GM18511 (cell line): Measurements from ENCODE around the gene FABP1.

ENCODE experiments used
- ATAC-seq: cut with Tn5 transposase; IDR thresholded peaks from one replicate; pipeline ENCODE4 v1.9.1; 2021; ENCODE audit warnings: mild to moderate bottlenecking, moderate library complexity; ENCODE audit not compliant: unreplicated experiment

Gene FABP1

DNA sequence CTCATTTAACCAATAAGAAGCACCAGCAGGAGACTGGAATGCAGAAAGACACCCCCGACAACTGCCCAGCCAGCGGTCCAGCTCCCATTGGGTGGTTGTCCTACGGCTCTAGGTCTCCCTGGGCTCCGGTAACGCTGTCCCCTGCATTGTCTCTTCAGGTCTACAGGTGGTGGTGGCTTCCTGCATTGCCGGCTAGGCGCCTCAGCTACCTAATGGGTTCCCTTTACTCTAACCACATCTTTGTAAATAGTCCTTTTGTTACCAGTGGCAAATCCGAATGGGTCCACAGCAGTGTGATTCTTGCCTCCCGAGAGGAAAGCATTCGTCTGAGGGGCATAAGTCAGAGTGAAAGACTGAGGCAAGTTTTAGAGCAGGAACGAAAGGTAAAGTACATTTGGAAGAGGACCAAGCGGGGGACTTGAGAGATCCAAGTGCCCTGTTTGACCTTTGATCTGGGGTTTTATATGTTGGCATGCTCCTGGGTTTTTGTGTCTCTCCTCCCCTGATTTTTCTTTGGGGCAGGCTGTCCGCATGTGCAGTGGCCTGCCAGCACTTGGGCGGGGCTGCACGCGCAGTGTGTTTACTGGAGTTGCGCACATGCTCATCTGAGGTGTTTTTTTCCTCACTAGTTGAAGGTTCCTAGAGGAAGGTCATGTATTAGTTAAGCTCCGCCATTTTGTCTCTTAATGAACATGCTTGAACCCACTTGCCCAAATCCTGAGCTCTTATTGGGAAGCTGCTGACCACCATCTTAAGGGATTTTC is 11.0 kb downstream of the FABP1 start:
- no peak for ATAC-seq

- ATAC-seq = no peak
Observed at GRCh38 chr2:88115825-88116518, 11.9 kb downstream of the FABP1 start.

DNA sequence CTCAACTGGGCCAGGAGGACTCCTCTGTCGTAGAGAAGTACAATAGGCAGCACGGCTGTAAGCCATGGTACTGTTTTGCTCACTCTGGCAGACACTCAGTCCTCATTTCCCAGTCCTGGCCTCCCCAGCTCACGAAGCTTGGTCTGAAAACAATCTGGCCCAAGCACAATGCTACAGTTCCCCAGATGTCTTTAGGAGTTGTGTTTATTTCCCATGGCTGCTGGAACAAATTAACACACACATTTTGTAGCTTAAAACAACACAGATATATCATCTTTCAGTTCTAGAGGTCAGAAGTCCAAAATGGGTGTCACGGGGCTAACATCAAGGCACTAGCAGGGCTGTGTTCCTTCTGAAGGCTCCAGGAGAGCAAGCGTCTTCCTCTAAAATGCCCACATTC is 13.0 kb downstream of the FABP1 start:
- no peak for ATAC-seq

DNA sequence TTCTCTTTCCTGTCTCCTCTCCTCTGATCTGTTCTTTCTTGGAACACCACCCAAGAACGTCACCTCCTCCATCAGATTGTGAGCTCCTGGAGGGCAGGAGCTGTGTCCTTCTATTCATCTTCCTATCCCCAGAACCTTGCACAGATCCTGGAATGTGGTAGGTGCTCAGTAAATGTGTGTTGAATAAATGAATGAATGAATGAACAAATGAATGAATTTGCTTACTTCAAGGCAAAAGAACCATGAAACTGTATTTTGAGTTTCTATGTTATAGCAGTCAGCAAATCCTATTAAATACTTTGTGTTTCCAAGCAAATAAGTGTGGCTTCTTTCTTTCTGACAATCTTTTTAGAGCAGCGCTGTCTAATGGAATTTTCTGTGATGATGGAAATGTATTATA is 14.8 kb downstream of the FABP1 start:
- ATAC-seq = no peak

GRCh38 chr2:88110830-88111229 is 17.0 kb downstream of the FABP1 start:
- ATAC-seq = no peak

- no peak for ATAC-seq
Observed at GRCh38 chr2:88108796-88109195, 19.1 kb downstream of the FABP1 start.

DNA sequence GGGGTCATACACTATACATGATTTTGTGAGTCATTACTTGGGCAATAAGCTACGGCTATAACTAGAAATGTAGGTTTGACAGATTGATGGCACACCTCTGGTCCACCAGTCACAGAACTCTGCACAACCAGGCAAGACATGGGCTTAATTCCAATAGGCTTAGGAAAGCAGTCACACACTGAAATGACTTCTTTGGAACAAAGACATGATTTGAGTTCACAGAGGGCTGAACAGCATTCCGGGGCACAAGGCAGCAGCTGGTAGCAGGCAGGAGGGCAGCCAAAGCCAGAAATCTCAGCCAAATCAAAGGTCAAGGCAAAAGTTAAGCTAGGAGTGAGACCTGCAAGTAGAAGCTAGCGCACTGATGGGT is 27.4 kb downstream of the FABP1 start:
- ATAC-seq = no peak

DNA sequence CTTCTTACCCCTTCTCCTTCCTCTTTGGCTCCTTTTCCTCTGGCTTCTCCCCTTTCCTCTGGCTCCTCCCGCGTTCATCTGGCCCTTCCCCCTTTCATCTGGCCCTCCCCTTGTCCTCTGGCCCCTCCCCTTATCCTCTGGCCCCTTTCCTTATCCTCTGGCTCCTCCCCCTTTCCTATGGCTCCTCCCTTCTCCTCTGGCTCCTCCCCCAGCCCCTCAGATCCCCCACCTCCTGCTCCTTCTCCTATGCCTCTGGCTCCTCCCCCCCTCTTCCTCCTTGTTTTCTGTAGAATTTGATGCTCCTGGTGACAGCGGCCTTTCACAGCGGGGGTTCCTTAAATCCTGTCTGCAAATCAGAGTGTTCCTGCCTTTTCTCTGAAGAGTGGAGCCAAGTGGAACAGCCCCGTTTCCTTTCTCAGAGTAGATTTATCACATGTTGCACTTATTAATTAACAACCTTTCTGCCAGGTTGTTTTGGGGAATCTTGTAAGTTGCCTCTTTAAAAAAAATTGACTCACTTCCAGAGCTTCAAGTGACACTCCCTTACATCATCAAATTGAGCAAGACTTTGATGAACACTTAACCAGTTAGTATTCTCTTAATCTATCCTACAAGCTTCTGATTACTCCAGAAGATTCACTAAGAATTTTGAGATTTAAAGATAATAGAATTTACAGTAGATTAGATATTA is 27.9 kb downstream of the FABP1 start:
- ATAC-seq = no peak

- no peak for ATAC-seq
Observed at GRCh38 chr2:88098558-88098900, 29.3 kb downstream of the FABP1 start.

GRCh38 chr2:88097891-88098557 is 29.8 kb downstream of the FABP1 start:
- no peak for ATAC-seq

- ATAC-seq = no peak
Observed at GRCh38 chr2:88097192-88097591, 30.7 kb downstream of the FABP1 start.

GRCh38 chr2:88096708-88097107 is 31.2 kb downstream of the FABP1 start:
- ATAC-seq = no peak

- no peak for ATAC-seq
Observed at GRCh38 chr2:88095022-88095421, 32.8 kb downstream of the FABP1 start.

GRCh38 chr2:88092773-88093172 is 35.1 kb downstream of the FABP1 start:
- ATAC-seq = no peak

GRCh38 chr2:88091943-88092342 is 35.9 kb downstream of the FABP1 start:
- no peak for ATAC-seq

DNA sequence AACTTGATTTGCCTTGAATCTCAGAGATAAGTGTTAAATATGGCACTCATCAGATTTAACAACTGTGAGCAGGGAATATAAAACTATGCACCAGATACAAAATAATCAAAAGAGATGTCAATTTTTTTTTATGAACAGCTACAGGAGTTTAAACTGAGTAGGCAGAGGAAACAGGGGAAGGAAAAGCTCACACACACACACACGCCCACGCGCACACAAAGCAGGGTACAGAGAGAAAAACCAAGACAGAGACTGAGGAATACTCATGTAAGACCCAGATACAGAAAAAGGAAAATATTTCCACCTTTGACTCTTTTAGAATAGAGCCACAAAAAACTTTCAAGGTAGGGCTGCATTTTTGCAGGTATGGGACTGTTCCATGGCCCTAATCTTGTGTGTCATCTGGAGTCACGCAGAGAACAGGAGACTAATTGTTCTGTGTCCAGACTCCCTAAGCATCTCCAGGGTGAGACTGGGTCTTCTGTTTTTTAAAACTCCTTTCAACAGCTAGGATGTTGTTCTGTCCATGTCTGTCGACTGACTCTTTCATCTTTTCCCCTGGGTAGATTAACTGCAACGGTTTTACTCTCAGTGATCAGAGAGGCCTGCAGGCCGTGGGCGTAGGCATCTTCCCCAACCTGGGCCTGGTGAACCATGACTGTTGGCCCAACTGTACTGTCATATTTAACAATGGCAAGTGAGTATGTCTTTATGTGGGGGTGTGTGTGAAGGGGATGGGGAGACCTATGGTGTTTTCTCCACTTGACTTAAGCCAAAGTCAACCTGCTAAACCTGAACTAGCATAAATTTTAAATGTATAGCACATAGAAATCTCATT is 37.2 kb downstream of the FABP1 start:
- no peak for ATAC-seq

- no peak for ATAC-seq
Observed at GRCh38 chr2:88088999-88089398, 38.9 kb downstream of the FABP1 start.

DNA sequence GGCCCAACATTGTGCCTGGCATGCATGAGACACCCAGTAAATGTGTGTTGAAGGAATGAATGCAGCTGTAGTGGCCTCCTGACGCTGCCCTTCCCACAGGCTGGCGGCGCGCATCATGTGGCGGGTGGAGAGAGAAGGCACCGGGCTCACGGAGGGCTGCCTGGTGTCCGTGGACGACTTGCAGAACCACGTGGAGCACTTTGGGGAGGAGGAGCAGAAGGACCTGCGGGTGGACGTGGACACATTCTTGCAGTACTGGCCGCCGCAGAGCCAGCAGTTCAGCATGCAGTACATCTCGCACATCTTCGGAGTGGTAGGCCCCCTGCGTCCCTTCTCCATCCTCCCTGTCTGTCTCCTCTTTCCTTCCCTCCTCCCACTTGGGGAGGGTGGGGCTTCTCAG is 40.1 kb downstream of the FABP1 start:
- ATAC-seq = no peak

- no peak for ATAC-seq
Observed at GRCh38 chr2:88087073-88087472, 40.8 kb downstream of the FABP1 start.

DNA sequence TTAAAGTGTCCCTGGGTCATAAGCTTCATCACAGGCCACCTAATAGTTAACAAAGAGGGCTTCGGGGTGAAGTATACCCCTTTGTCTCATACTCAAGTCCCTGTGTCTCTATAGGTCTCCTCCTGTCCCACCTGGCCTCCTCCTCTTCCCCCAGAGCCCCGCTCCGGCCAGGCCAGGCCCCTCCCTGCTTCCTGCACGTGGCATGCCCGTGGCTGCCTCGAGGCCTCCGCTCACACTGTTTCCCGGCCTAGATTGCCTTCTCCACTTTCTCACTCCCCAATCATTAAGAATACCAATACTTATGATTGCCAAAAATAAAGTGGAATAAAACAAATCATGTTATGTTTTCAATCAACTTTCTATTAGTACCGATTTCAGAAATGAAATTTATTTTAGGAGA is 41.5 kb downstream of the FABP1 start:
- no peak for ATAC-seq

- ATAC-seq = no peak
Observed at GRCh38 chr2:88085602-88086001, 42.3 kb downstream of the FABP1 start.
